OCI-LY7 (cell line): ENCODE data around the gene BIRC5. TPM values are rescaled to one million over a fixed set of nuclear protein-coding genes. Genes with fewer than 3 reads are reported as not detected.
A peak's percentile ranks its signal among the peaks of the same experiment; 100 is the strongest.

Experiments used
- BruUV-seq: library from RNA; stranded (reverse); fragments of 400-500 nt; replicated peaks from 2 replicates; lab custom pipeline; 2021; lab: Mats Ljungman, UMichigan
- CTCF ChIA-PET: fragments of 300-600 bp; sonication (Branson Sonifier 250); formaldehyde crosslinking; loops from one replicate; lab custom pipeline; 2022; ENCODE audit warnings: antibody characterized with exemption; ENCODE audit not compliant: unreplicated experiment; lab: Charles Lee
- POLR2A ChIA-PET: fragments of 300-600 bp; sonication (Branson Sonifier 250); formaldehyde crosslinking; loops from one replicate; lab custom pipeline; 2022; ENCODE audit warnings: antibody characterized with exemption; lab: Charles Lee
- DNase-seq: peaks from one replicate; pipeline ENCODE4 v3.0.0-alpha.2; 2015; ENCODE audit warnings: low spot score
- H2AFZ ChIP-seq: fragments of 200-600 bp; sonication (generic), shearing (Covaris generic); 2 replicates; pipeline ENCODE4 v1.6.1; 2014; ENCODE audit warnings: mild to moderate bottlenecking, antibody characterized with exemption, low read length, moderate library complexity
- H3K27ac ChIP-seq: fragments of 200-600 bp; sonication (generic); 2 replicates; pipeline ENCODE4 v1.5.1; 2014; ENCODE audit warnings: mixed run types, low read depth, mild to moderate bottlenecking, moderate library complexity, low read length, inconsistent platforms; ENCODE audit not compliant: poor library complexity, severe bottlenecking
- H3K36me3 ChIP-seq: fragments of 200-600 bp; sonication (generic); 2 replicates; pipeline ENCODE4 v1.6.1; 2014; ENCODE audit warnings: mild to moderate bottlenecking, antibody characterized with exemption, low read length, moderate library complexity, mixed read lengths; ENCODE audit not compliant: insufficient read depth
- H3K4me1 ChIP-seq: fragments of 200-600 bp; sonication (generic); 2 replicates; pipeline ENCODE4 v1.5.1; 2014; ENCODE audit warnings: mild to moderate bottlenecking, low read length; ENCODE audit not compliant: insufficient read depth, poor library complexity, severe bottlenecking
- H3K4me2 ChIP-seq: fragments of 200-600 bp; sonication (generic); 2 replicates; pipeline ENCODE4 v1.6.1; 2014; ENCODE audit warnings: mild to moderate bottlenecking, low read length
- H3K4me3 ChIP-seq: fragments of 200-600 bp; sonication (generic); 2 replicates; pipeline ENCODE4 v1.5.1; 2014; ENCODE audit warnings: mild to moderate bottlenecking, low read depth, low read length; ENCODE audit not compliant: poor library complexity, severe bottlenecking
- H3K79me2 ChIP-seq: fragments of 200-600 bp; sonication (generic); 2 replicates; pipeline ENCODE4 v1.6.1; 2016; ENCODE audit warnings: low read depth, mild to moderate bottlenecking, low read length, moderate library complexity, mixed read lengths; ENCODE audit not compliant: insufficient read depth
- H3K9me2 ChIP-seq: fragments of 200-600 bp; sonication (generic); 2 replicates; pipeline ENCODE4 v1.6.1; 2016; ENCODE audit warnings: mild to moderate bottlenecking, low read length, mixed read lengths; ENCODE audit not compliant: insufficient read depth
- H3K9me3 ChIP-seq: fragments of 200-600 bp; sonication (generic); 2 replicates; pipeline ENCODE4 v1.6.1; 2014; ENCODE audit warnings: mild to moderate bottlenecking, mixed run types, low read length, mixed read lengths
- H4K20me1 ChIP-seq: fragments of 200-600 bp; sonication (generic); 2 replicates; pipeline ENCODE4 v1.6.1; 2014; ENCODE audit warnings: mild to moderate bottlenecking, antibody characterized with exemption, low read length, moderate library complexity, mixed read lengths; ENCODE audit not compliant: insufficient read depth
- CTCF ChIP-seq: fragments of 200-600 bp; sonication (generic); conservative IDR thresholded peaks from 2 replicates; pipeline ENCODE4 v1.5.1; 2014; ENCODE audit warnings: mild to moderate bottlenecking, antibody characterized with exemption, low read length, moderate library complexity, mixed read lengths
- EZH2phosphoT487 ChIP-seq: fragments of 200-600 bp; sonication (generic); IDR thresholded peaks from 2 replicates; pipeline ENCODE4 v1.6.1; 2018; ENCODE audit warnings: low read depth, borderline replicate concordance, mild to moderate bottlenecking, mixed run types, antibody characterized with exemption, low read length, moderate library complexity, mixed read lengths
- intact Hi-C: fragments of 100-400 bp; cut with micrococcal nuclease; formaldehyde crosslinking; loops from one replicate; pipeline ENCODE4 v1.10.0; 2022; ENCODE audit not compliant: unreplicated experiment
- total RNA-seq, 2 experiments: library from RNA; depleted of rRNA in 1 of 2; stranded (reverse); fragments of >200 nt in 1 of 2; shearing (Covaris generic) in 1 of 2; gene quantifications; 2 replicates each; pipeline ENCODE4 v1.2.3, GENCODE V29; 2014 to 2022

BIRC5 gene
- total RNA-seq, 2 experiments from 2014 or later: 184 to 266 TPM

GRCh38 chr17:78184351-78184750, 29.7 kb upstream of the BIRC5 start:
- H3K36me3 ChIP-seq: peaks cover 48% of the 10 kb centered on the region
- H3K4me1 ChIP-seq: peaks cover 53% of the 10 kb centered on the region
- no peak for DNase-seq
- H2AFZ ChIP-seq: no peak overlapping the region
- BruUV-seq: no TSS peak
- peak overlapping the region; percentile 76 for H3K4me3 ChIP-seq
- no peak for TF ChIP-seq CTCF
- TF ChIP-seq EZH2phosphoT487: no peak
- no peaks in the 10 kb centered on the region for H3K9me2 ChIP-seq
- H3K9me3 ChIP-seq: no peaks in the 10 kb centered on the region
- peaks cover 3% of the 10 kb centered on the region; the same call in 1 of the 2 replicates for H4K20me1 ChIP-seq
- CTCF ChIA-PET: interaction anchor here (0.6 kb wide), 1 partner anchor 9 kb away, joined by 3 read pairs; no protein-coding TSS in a partner anchor
- intact Hi-C loops: no loop called here
- POLR2A ChIA-PET: no interaction called here
- peaks cover 36% of the 10 kb centered on the region for H3K79me2 ChIP-seq
- H3K4me2 ChIP-seq: peak overlapping the region; percentile 84
- no peak overlapping the region for H3K27ac ChIP-seq

GRCh38 chr17:78184868-78185267, 29.2 kb upstream of the BIRC5 start:
- intact Hi-C loops: no loop called here
- Histone ChIP-seq H3K4me2 (peak overlapping the region; percentile 84), H2AFZ (no peak overlapping the region), H4K20me1 (peaks cover 3% of the 10 kb centered on the region; the same call in 1 of the 2 replicates), H3K27ac (no peak overlapping the region), H3K4me1 (peaks cover 57% of the 10 kb centered on the region), H3K9me2 (no peaks in the 10 kb centered on the region), H3K36me3 (peaks cover 48% of the 10 kb centered on the region), H3K9me3 (no peaks in the 10 kb centered on the region), H3K4me3 (peak overlapping the region; percentile 76), H3K79me2 (peaks cover 41% of the 10 kb centered on the region)
- ChIA-PET CTCF (no interaction called here), POLR2A (no interaction called here)
- DNase-seq: no peak
- BruUV-seq: no TSS peak
- TF ChIP-seq CTCF (no peak), EZH2phosphoT487 (no peak)

GRCh38 chr17:78185981-78186691, 27.9 kb upstream of the BIRC5 start:
- ChIA-PET POLR2A (interaction anchor here (0.6 to 1.7 kb wide), 8 partner anchors 10 to 71 kb away, joined by 3 to 6 read pairs (median 3); partner anchors contain the start of gene TMC6), CTCF (interaction anchor here (0.6 to 1.6 kb wide), 4 partner anchors 10 to 1771 kb away, joined by 3 to 5 read pairs (median 4); partner anchors contain the start of gene TMC8)
- Histone ChIP-seq H3K9me3 (no peaks in the 10 kb centered on the region), H3K36me3 (peaks cover 49% of the 10 kb centered on the region), H3K9me2 (no peaks in the 10 kb centered on the region), H3K4me2 (peak overlapping the region; percentile 84), H3K4me3 (peak overlapping the region; percentile 76), H4K20me1 (peaks cover 3% of the 10 kb centered on the region; the same call in 1 of the 2 replicates), H3K27ac (no peak overlapping the region), H3K79me2 (peaks cover 54% of the 10 kb centered on the region), H3K4me1 (peaks cover 58% of the 10 kb centered on the region), H2AFZ (no peak overlapping the region)
- intact Hi-C loops: loop anchor here (2.0 kb wide), 1 partner anchor 61 kb away; no protein-coding TSS in a partner anchor
- no peak for TF ChIP-seq EZH2phosphoT487
- TF ChIP-seq CTCF: no peak
- DNase-seq: peak; percentile 53
- no TSS peak for BruUV-seq
